Upper lobe of left lung (tissue), 6 donors: ENCODE data around the gene PPP1R37. TPM values are rescaled to one million over a fixed set of nuclear protein-coding genes. Genes with fewer than 3 reads are reported as not detected.

Experiments
- ATAC-seq, 2 donors: fragments of 200-7000 bp; cut with Tn5 transposase; one replicate each; pipeline ENCODE4 v1.9.1; 2022; ENCODE audit warnings: mild to moderate bottlenecking in 2 of 2, moderate library complexity in 2 of 2; ENCODE audit not compliant: low FRiP score in 2 of 2
- DNase-seq, 2 donors: peaks; one replicate each; pipeline ENCODE4 v3.0.0-alpha.2; 2019 to 2020
- H3K27ac ChIP-seq, 4 donors: fragments of 200-600 bp; sonication (generic); one replicate each; pipeline ENCODE4 v1.5.1; 2016 to 2019
- H3K27me3 ChIP-seq, 4 donors: fragments of 200-600 bp; sonication (generic); one replicate each; pipeline ENCODE4 v1.5.1; 2017 to 2019
- H3K36me3 ChIP-seq, 4 donors: fragments of 200-600 bp; sonication (generic); one replicate each; pipeline ENCODE4 v1.5.1; 2016 to 2019
- H3K4me1 ChIP-seq, 4 donors: fragments of 200-600 bp; sonication (generic); one replicate each; pipeline ENCODE4 v1.5.1; 2018 to 2019
- H3K4me3 ChIP-seq, 4 donors: fragments of 200-600 bp; sonication (generic); one replicate each; pipeline ENCODE4 v1.5.1; 2017 to 2019; ENCODE audit warnings: mild to moderate bottlenecking in 2 of 4, moderate library complexity in 1 of 4
- H3K9me3 ChIP-seq, 4 donors: fragments of 200-600 bp; sonication (generic); one replicate each; pipeline ENCODE4 v1.5.1; 2018 to 2019
- CTCF ChIP-seq, 6 experiments: fragments of 450-650 bp in 4 of 6; fragments of 200-600 bp in 2 of 6; sonication (generic) in 2 of 6; IDR thresholded peaks; one replicate each; pipeline ENCODE4 v1.5.1; 2016 to 2019; ENCODE audit warnings: antibody characterized with exemption in 6 of 6
- EP300 ChIP-seq, 4 donors: sonication (generic); formaldehyde crosslinking; IDR thresholded peaks; one replicate each; pipeline ENCODE4 v1.5.1; 2017; ENCODE audit warnings: antibody characterized with exemption in 4 of 4, control low read depth in 2 of 4
- POLR2A ChIP-seq, 4 donors: fragments of 450-650 bp; IDR thresholded peaks; one replicate each; pipeline ENCODE4 v1.5.1; 2016 to 2017; ENCODE audit warnings: antibody characterized with exemption in 4 of 4, mild to moderate bottlenecking in 2 of 4
- POLR2AphosphoS5 ChIP-seq, 2 donors: sonication (generic); formaldehyde crosslinking; IDR thresholded peaks; one replicate each; pipeline ENCODE4 v1.5.1; 2017; ENCODE audit warnings: antibody characterized with exemption in 2 of 2
- WGBS, 2 donors: methylation state at CpG; one replicate each; pipeline ENCODE4 v1.1.5; 2017 to 2018; 5-methylcytosine and 5-hydroxymethylcytosine counted together
- total RNA-seq, 6 donors: library from RNA; depleted of rRNA in 4 of 6; stranded (reverse); fragments of >200 nt in 4 of 6; gene quantifications; one replicate each; pipeline versions ENCODE4 v1.1.0 to v1.2.1, GENCODE V29; 2016 to 2021
- donor health status: DM: no; HTN: no; CAD: no; lungs with moderate emphysema.
- donor health status: DM: no; HTN: yes; CAD: no; lungs with severe emphysema.

The PPP1R37 gene
- total RNA-seq, 6 donors from 2014 or later: 30.0 to 64.6 (median 37.3) TPM

- Histone ChIP-seq H3K36me3 (no peaks in the 10 kb centered on the region), H3K27ac (no peak overlapping the region), H3K27me3 (peaks cover 0 to 18% (median 4%) of the 10 kb centered on the region in 4 donors), H3K9me3 (no peaks in the 10 kb centered on the region), H3K4me1 (peaks cover 9 to 28% (median 13%) of the 10 kb centered on the region in 4 donors), H3K4me3 (no peak overlapping the region)
- WGBS, 2 donors: 76 to 90% methylated on average over 12 to 15 of the region's 18 CpGs
- DNase-seq (peak in 1 of 2 donors; percentile 75), ATAC-seq (no peak)
- TF ChIP-seq POLR2A (IDR thresholded peaks at IDR 0.05) (no peak), EP300 (IDR thresholded peaks at IDR 0.05) (no peak), CTCF (IDR thresholded peaks at IDR 0.05) (no peak), POLR2AphosphoS5 (IDR thresholded peaks at IDR 0.05) (no peak)
Observed at GRCh38 chr19:45162608-45163143, 69.7 kb downstream of the PPP1R37 start.

GRCh38 chr19:45163156-45163555, 70.2 kb downstream of the PPP1R37 start:
- ATAC-seq: no peak

GRCh38 chr19:45163751-45164460, 70.9 kb downstream of the PPP1R37 start:
- WGBS, 2 donors: 85 to 94% methylated on average over 15 of the region's 15 CpGs
- DNase-seq: peak in 1 of 2 donors; percentile 60

More at GRCh38 chr19:45163156-45163555, 70.2 kb downstream of the PPP1R37 start:
- H3K27me3 ChIP-seq: peaks cover 0 to 18% (median 2%) of the 10 kb centered on the region in 4 donors
- peaks cover 9 to 28% (median 13%) of the 10 kb centered on the region in 4 donors for H3K4me1 ChIP-seq
- H3K4me3 ChIP-seq: no peak overlapping the region
- no peak overlapping the region for H3K27ac ChIP-seq
- TF ChIP-seq POLR2A (IDR thresholded peaks at IDR 0.05) (no peak), CTCF (IDR thresholded peaks at IDR 0.05) (no peak), EP300 (IDR thresholded peaks at IDR 0.05) (no peak), POLR2AphosphoS5 (IDR thresholded peaks at IDR 0.05) (no peak)
- no peaks in the 10 kb centered on the region for H3K36me3 ChIP-seq
- peak in 1 of 2 donors; percentile 70 for DNase-seq
- no peaks in the 10 kb centered on the region for H3K9me3 ChIP-seq
- 60 to 90% methylated on average over 1 to 17 of the region's 17 CpGs for WGBS, 2 donors

DNA sequence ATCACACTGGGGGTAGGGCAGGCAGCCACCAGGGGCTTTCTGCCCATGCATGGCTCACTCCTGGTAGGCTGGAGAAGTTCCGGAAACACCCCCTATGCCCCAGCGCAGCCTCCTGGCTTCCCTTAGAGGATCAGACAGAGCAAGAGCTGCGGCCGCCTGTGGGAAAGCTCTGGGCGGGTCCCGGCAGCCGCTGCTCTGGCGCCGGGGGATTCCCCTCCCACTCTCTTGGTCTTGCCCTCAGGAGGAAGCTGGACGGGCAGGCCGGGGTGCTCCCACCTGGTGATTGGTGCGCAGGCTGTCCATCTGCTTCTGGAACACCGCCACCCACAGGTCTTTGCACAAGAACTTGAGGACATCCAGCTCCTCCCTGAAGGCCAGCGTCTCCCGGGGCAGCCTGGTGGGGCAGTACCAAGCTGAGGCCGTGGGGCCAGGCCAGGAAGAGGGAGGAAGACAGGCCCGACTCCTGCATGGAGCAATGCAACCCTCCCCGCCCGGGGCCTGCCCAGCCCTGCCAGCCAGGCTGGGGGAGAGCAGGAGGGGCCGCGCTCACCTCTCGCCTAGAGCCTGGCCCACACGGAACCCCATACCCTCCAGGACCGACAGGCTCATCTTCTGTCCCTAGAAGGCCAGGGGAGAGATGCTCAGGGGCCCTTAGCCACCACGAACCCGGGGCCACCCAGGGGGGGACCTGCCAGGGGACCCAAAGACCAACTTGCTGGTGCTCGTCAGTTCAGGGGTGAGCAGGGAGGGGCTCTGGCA, 71.8 kb downstream of the PPP1R37 start:
- Histone ChIP-seq H3K27me3 (peaks cover 0 to 7% (median 0%) of the 10 kb centered on the region in 4 donors), H3K27ac (no peak overlapping the region), H3K4me3 (no peak overlapping the region), H3K9me3 (no peaks in the 10 kb centered on the region), H3K4me1 (peaks cover 9 to 28% (median 16%) of the 10 kb centered on the region in 4 donors), H3K36me3 (no peaks in the 10 kb centered on the region)
- 34 to 80% methylated on average over 1 to 17 of the region's 27 CpGs for WGBS, 2 donors
- ATAC-seq (peak; percentile 42 to 51), DNase-seq (peak; percentile 85 to 88)
- TF ChIP-seq EP300 (IDR thresholded peaks at IDR 0.05) (no peak), POLR2AphosphoS5 (IDR thresholded peaks at IDR 0.05) (peak in 1 of 2 donors; percentile 5)

More at GRCh38 chr19:45163751-45164460, 70.9 kb downstream of the PPP1R37 start:
- Histone ChIP-seq H3K4me3 (no peak overlapping the region), H3K4me1 (peaks cover 9 to 28% (median 15%) of the 10 kb centered on the region in 4 donors), H3K9me3 (no peaks in the 10 kb centered on the region), H3K36me3 (no peaks in the 10 kb centered on the region), H3K27ac (no peak overlapping the region), H3K27me3 (peaks cover 0 to 12% (median 0%) of the 10 kb centered on the region in 4 donors)
- no peak for ATAC-seq
- no peak for TF ChIP-seq CTCF (IDR thresholded peaks at IDR 0.05)
- no peak for TF ChIP-seq POLR2AphosphoS5 (IDR thresholded peaks at IDR 0.05)
- no peak for TF ChIP-seq POLR2A (IDR thresholded peaks at IDR 0.05)

- Histone ChIP-seq H3K27ac (no peak overlapping the region), H3K9me3 (no peaks in the 10 kb centered on the region), H3K36me3 (no peaks in the 10 kb centered on the region), H3K27me3 (peaks cover 0 to 2% (median 0%) of the 10 kb centered on the region in 4 donors), H3K4me3 (no peak overlapping the region), H3K4me1 (peaks cover 23 to 43% (median 28%) of the 10 kb centered on the region in 4 donors)
- no peak for ATAC-seq
- 58 to 60% methylated on average over 14 of the region's 14 CpGs for WGBS, 2 donors
- TF ChIP-seq EP300 (IDR thresholded peaks at IDR 0.05) (no peak), POLR2AphosphoS5 (IDR thresholded peaks at IDR 0.05) (no peak), POLR2A (IDR thresholded peaks at IDR 0.05) (no peak), CTCF (IDR thresholded peaks at IDR 0.05) (no peak)
- DNase-seq: no peak
Observed at GRCh38 chr19:45166723-45167252, 73.8 kb downstream of the PPP1R37 start.
